SU-DHL-6 (cell line): ENCODE data around the gene VGF.
A peak's percentile ranks its signal among the peaks of the same experiment; 100 is the strongest.

ENCODE experiments used
- H2AFZ ChIP-seq: fragments of 200-600 bp; sonication (generic); 2 replicates; pipeline ENCODE4 v1.6.1; 2014; ENCODE audit warnings: low read depth, mild to moderate bottlenecking, moderate library complexity, mixed read lengths, antibody characterized with exemption, low read length; ENCODE audit not compliant: severe bottlenecking
- H3F3A ChIP-seq: fragments of 200-600 bp; shearing (Covaris generic); 2 replicates; pipeline ENCODE4 v1.6.0; 2016; ENCODE audit warnings: antibody characterized with exemption, mild to moderate bottlenecking; ENCODE audit not compliant: insufficient read depth
- H3K27ac ChIP-seq: fragments of 200-600 bp; sonication (generic); 2 replicates; pipeline ENCODE4 v1.5.1; 2016; ENCODE audit warnings: low read depth, mild to moderate bottlenecking, low read length, moderate library complexity, mixed read lengths
- H3K27me3 ChIP-seq: fragments of 200-600 bp; sonication (generic), shearing (Covaris generic); 2 replicates; pipeline ENCODE4 v1.6.0; 2014; ENCODE audit warnings: mild to moderate bottlenecking, low read length
- H3K36me3 ChIP-seq: fragments of 200-600 bp; sonication (generic); 2 replicates; pipeline ENCODE4 v1.6.1; 2014; ENCODE audit warnings: mild to moderate bottlenecking, low read length, mixed read lengths
- H3K4me2 ChIP-seq: fragments of 300-600, 200-600 bp; shearing (Covaris generic), sonication (generic); 2 replicates; pipeline ENCODE4 v1.6.0; 2014; ENCODE audit warnings: low read length, low read depth, mild to moderate bottlenecking; ENCODE audit not compliant: poor library complexity, severe bottlenecking
- H3K4me3 ChIP-seq: fragments of 200-600 bp; sonication (generic); 2 replicates; pipeline ENCODE4 v1.5.1; 2014; ENCODE audit warnings: antibody characterized with exemption, low read length, mild to moderate bottlenecking, mixed read lengths; ENCODE audit not compliant: insufficient read depth, poor library complexity, severe bottlenecking
- H3K79me2 ChIP-seq: fragments of 200-600 bp; sonication (generic); 2 replicates; pipeline ENCODE4 v1.6.1; 2014; ENCODE audit warnings: mild to moderate bottlenecking, low read length, moderate library complexity; ENCODE audit not compliant: insufficient read depth
- H3K9ac ChIP-seq: fragments of 200-600 bp; sonication (generic); 2 replicates; pipeline ENCODE4 v1.7.0; 2014; ENCODE audit warnings: mild to moderate bottlenecking, low read length
- H3K9me2 ChIP-seq: fragments of 200-600 bp; sonication (generic); replicated peaks from 2 replicates; pipeline ENCODE4 v1.6.1; 2014; ENCODE audit warnings: low read length; ENCODE audit not compliant: insufficient read depth
- H3K9me3 ChIP-seq: fragments of 200-600 bp; sonication (generic); 2 replicates; pipeline ENCODE4 v1.6.1; 2014; ENCODE audit warnings: low read length, mixed read lengths; ENCODE audit not compliant: insufficient read depth
- H4K20me1 ChIP-seq: fragments of 200-600 bp; sonication (generic); 2 replicates; pipeline ENCODE4 v1.6.1; 2014; ENCODE audit warnings: low read depth, mild to moderate bottlenecking, antibody characterized with exemption, low read length, moderate library complexity, mixed read lengths
- CTCF ChIP-seq: fragments of 200-600 bp; sonication (generic); IDR thresholded peaks from one replicate; pipeline ENCODE4 v1.5.1; 2017; ENCODE audit warnings: antibody characterized with exemption, mild to moderate bottlenecking, low read length, moderate library complexity; ENCODE audit not compliant: insufficient read depth, poor library complexity, severe bottlenecking
- EZH2phosphoT487 ChIP-seq: fragments of 200-600 bp; sonication (generic), shearing (Covaris generic); conservative IDR thresholded peaks from 2 replicates; pipeline ENCODE4 v1.6.1; 2018; ENCODE audit warnings: mild to moderate bottlenecking, antibody characterized with exemption, low read length, moderate library complexity, mixed read lengths

VGF gene

GRCh38 chr7:101140746-101141382 is 24.5 kb downstream of the VGF start:
- Histone ChIP-seq H3K4me2 (no peak overlapping the region), H3K79me2 (no peaks in the 10 kb centered on the region), H3F3A (no peaks in the 10 kb centered on the region), H3K9me2 (no peaks in the 10 kb centered on the region), H4K20me1 (no peaks in the 10 kb centered on the region), H3K4me3 (no peak overlapping the region), H3K27ac (no peak overlapping the region), H2AFZ (no peak overlapping the region), H3K27me3 (no peaks in the 10 kb centered on the region), H3K9ac (no peak overlapping the region), H3K36me3 (no peaks in the 10 kb centered on the region), H3K9me3 (no peaks in the 10 kb centered on the region)
- TF ChIP-seq CTCF (no peak), EZH2phosphoT487 (no peak)

- no peak for TF ChIP-seq CTCF
- TF ChIP-seq EZH2phosphoT487: no peak
- no peaks in the 10 kb centered on the region for H3K9me2 ChIP-seq
- H3K9me3 ChIP-seq: no peaks in the 10 kb centered on the region
- H3K4me3 ChIP-seq: no peak overlapping the region
- no peaks in the 10 kb centered on the region for H3K79me2 ChIP-seq
- no peaks in the 10 kb centered on the region for H4K20me1 ChIP-seq
- H2AFZ ChIP-seq: no peak overlapping the region
- H3K27ac ChIP-seq: no peak overlapping the region
- no peak overlapping the region for H3K9ac ChIP-seq
- no peaks in the 10 kb centered on the region for H3K27me3 ChIP-seq
- no peak overlapping the region for H3K4me2 ChIP-seq
- no peaks in the 10 kb centered on the region for H3F3A ChIP-seq
- no peaks in the 10 kb centered on the region for H3K36me3 ChIP-seq
Measured at GRCh38 chr7:101140339-101140699, 25.1 kb downstream of the VGF start.

DNA sequence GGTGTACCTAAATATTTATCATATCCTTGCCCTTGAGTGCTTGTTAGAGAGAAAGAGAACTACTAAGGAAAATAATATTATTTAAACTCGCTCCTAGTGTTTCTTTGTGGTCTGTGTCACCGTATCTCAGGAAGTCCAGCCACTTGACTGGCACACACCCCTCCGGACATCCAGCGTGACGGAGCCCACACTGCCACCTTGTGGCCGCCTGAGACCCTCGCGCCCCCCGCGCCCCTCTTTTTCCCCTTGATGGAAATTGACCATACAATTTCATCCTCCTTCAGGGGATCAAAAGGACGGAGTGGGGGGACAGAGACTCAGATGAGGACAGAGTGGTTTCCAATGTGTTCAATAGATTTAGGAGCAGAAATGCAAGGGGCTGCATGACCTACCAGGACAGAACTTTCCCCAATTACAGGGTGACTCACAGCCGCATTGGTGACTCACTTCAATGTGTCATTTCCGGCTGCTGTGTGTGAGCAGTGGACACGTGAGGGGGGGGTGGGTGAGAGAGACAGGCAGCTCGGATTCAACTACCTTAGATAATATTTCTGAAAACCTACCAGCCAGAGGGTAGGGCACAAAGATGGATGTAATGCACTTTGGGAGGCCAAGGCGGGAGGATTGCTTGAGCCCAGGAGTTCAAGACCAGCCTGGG is 27.0 kb downstream of the VGF start:
- H3K9ac ChIP-seq: no peak overlapping the region
- no peak overlapping the region for H3K4me2 ChIP-seq
- no peaks in the 10 kb centered on the region for H4K20me1 ChIP-seq
- no peaks in the 10 kb centered on the region for H3K27me3 ChIP-seq
- TF ChIP-seq EZH2phosphoT487 (no peak), CTCF (peak; percentile 99)
- no peaks in the 10 kb centered on the region for H3K36me3 ChIP-seq
- H3K9me3 ChIP-seq: no peaks in the 10 kb centered on the region
- no peaks in the 10 kb centered on the region for H3K9me2 ChIP-seq
- no peaks in the 10 kb centered on the region for H3F3A ChIP-seq
- no peaks in the 10 kb centered on the region for H3K79me2 ChIP-seq
- H3K27ac ChIP-seq: no peak overlapping the region
- no peak overlapping the region for H2AFZ ChIP-seq
- no peak overlapping the region for H3K4me3 ChIP-seq
